ENCODE results near the gene MAOB. TPM values are rescaled to one million over a fixed set of nuclear protein-coding genes. Genes with fewer than 3 reads are reported as not detected.

MAOB gene
- total RNA-seq, 1 donor from 2014 or later, result 0.93 TPM

GRCh38 chrX:43785930-43786591 lies 96.2 kb downstream of the MAOB start:
- no peak for DNase-seq (ENCODE audit: low spot score, unreplicated experiment)
- no peak for TF ChIP-seq CTCF (IDR thresholded peaks at IDR 0.05; ENCODE audit: unreplicated experiment)
- no peak overlapping the region for H3K4me3 Mint-ChIP-seq (ENCODE audit: low read depth)
- H3K4me1 Mint-ChIP-seq (ENCODE audit: low read depth), result no peaks in the 10 kb centered on the region
- H3K9me3 Mint-ChIP-seq (ENCODE audit: low read depth), result peaks cover 31% of the 10 kb centered on the region
- no peaks in the 10 kb centered on the region for H3K36me3 Mint-ChIP-seq (ENCODE audit: insufficient read depth)
- no peaks in the 10 kb centered on the region for H3K27me3 Mint-ChIP-seq
- H3K27ac Mint-ChIP-seq, result no peak overlapping the region

- Mint-ChIP-seq H3K9me3 (ENCODE audit: low read depth) (peaks cover 3% of the 10 kb centered on the region), H3K36me3 (ENCODE audit: insufficient read depth) (no peaks in the 10 kb centered on the region), H3K27ac (no peak overlapping the region), H3K27me3 (no peaks in the 10 kb centered on the region), H3K4me3 (ENCODE audit: low read depth) (no peak overlapping the region), H3K4me1 (ENCODE audit: low read depth) (no peaks in the 10 kb centered on the region)
- no peak for DNase-seq (ENCODE audit: low spot score, unreplicated experiment)
- TF ChIP-seq CTCF (IDR thresholded peaks at IDR 0.05; ENCODE audit: unreplicated experiment), result no peak
These were observed 124.2 kb downstream of the MAOB start for GRCh38 chrX:43758044-43758443.

- DNase-seq (ENCODE audit: low spot score, unreplicated experiment), result no peak
- H3K27ac Mint-ChIP-seq, result no peak overlapping the region
- H3K9me3 Mint-ChIP-seq (ENCODE audit: low read depth), result peaks cover 12% of the 10 kb centered on the region
- no peaks in the 10 kb centered on the region for H3K36me3 Mint-ChIP-seq (ENCODE audit: insufficient read depth)
- no peaks in the 10 kb centered on the region for H3K27me3 Mint-ChIP-seq
- no peak overlapping the region for H3K4me3 Mint-ChIP-seq (ENCODE audit: low read depth)
- no peak for TF ChIP-seq CTCF (IDR thresholded peaks at IDR 0.05; ENCODE audit: unreplicated experiment)
- H3K4me1 Mint-ChIP-seq (ENCODE audit: low read depth), result no peaks in the 10 kb centered on the region
These were observed 126.2 kb downstream of the MAOB start for GRCh38 chrX:43756076-43756475.

GRCh38 chrX:43753637-43754036 lies 128.6 kb downstream of the MAOB start:
- Mint-ChIP-seq H3K4me1 (ENCODE audit: low read depth) (peaks cover 4% of the 10 kb centered on the region), H3K27ac (no peak overlapping the region), H3K4me3 (ENCODE audit: low read depth) (no peak overlapping the region), H3K36me3 (ENCODE audit: insufficient read depth) (no peaks in the 10 kb centered on the region), H3K27me3 (no peaks in the 10 kb centered on the region), H3K9me3 (ENCODE audit: low read depth) (peaks cover 12% of the 10 kb centered on the region)
- no peak for TF ChIP-seq CTCF (IDR thresholded peaks at IDR 0.05; ENCODE audit: unreplicated experiment)
- no peak for DNase-seq (ENCODE audit: low spot score, unreplicated experiment)

GRCh38 chrX:43750248-43750676 lies 132.0 kb downstream of the MAOB start:
- Mint-ChIP-seq H3K27me3 (no peaks in the 10 kb centered on the region), H3K9me3 (ENCODE audit: low read depth) (peaks cover 9% of the 10 kb centered on the region), H3K27ac (no peak overlapping the region), H3K4me3 (ENCODE audit: low read depth) (no peak overlapping the region), H3K36me3 (ENCODE audit: insufficient read depth) (peaks cover 1% of the 10 kb centered on the region), H3K4me1 (ENCODE audit: low read depth) (peaks cover 9% of the 10 kb centered on the region)
- no peak for DNase-seq (ENCODE audit: low spot score, unreplicated experiment)
- TF ChIP-seq CTCF (IDR thresholded peaks at IDR 0.05; ENCODE audit: unreplicated experiment), result peak; percentile 72
